ENCODE results near the gene ZNF792. TPM values are rescaled to one million over a fixed set of nuclear protein-coding genes. Genes with fewer than 3 reads are reported as not detected.
A peak's percentile ranks its signal among the peaks of the same experiment; 100 is the strongest.
"Not testable (repeated sequence)": the region's sequence is repeated elsewhere in the genome, so short reads cannot be mapped to it uniquely, and the experiment has no call there.

Gene ZNF792
- total RNA-seq, 1 donor from 2014 or later, result 10.4 TPM

DNA sequence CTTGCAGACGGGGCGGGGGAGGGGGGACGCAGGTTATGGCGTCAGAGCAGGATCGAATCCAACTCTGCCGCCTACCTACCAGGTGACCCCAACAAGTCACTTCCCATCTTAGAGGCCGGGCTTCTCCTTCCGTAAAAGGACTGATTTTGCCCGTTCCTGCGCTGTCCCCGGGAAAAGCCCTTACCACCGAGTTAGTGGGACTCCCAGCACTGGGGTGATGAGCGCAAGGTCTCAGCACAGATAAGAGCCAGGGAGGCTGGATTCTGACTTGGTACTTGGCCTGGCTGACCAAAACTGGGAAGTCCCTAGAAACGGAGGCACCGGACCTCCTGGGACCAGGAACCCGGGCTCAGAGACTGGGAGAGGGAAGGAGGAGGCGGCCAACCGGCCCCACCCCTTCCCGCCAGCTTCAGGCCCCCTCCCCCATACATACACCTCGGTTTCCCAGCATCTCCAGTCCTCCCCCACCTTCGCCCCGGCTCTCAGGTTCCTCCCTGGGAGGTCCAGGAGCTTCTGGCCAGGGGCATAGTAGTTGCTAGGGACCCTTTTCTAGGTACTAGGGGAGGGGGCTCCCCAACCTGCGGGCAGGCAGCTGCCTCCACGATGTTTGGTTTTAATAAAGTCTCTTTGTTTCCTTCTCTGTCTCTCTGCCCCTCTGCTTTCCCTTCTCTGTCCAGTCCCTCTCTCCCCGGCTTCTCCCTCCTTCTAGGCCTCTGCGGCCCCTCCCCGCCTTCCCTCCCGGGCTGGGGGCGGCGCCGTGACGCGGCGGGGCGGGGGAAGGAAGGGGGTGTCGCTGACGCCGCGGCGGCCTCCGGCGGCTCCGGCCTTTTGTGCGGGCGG lies 35.7 kb upstream of the ZNF792 start, which contains the start of gene GRAMD1A:
GRAMD1A (plus strand) TSS at position 826 of the 840 bp plus-strand sequence. CDS start 156 bp downstream, outside the sequence.
- DNase-seq (ENCODE audit: low spot score in 2 of 2), result peak; percentile 84 to 93
- TF ChIP-seq, protein P1, sequence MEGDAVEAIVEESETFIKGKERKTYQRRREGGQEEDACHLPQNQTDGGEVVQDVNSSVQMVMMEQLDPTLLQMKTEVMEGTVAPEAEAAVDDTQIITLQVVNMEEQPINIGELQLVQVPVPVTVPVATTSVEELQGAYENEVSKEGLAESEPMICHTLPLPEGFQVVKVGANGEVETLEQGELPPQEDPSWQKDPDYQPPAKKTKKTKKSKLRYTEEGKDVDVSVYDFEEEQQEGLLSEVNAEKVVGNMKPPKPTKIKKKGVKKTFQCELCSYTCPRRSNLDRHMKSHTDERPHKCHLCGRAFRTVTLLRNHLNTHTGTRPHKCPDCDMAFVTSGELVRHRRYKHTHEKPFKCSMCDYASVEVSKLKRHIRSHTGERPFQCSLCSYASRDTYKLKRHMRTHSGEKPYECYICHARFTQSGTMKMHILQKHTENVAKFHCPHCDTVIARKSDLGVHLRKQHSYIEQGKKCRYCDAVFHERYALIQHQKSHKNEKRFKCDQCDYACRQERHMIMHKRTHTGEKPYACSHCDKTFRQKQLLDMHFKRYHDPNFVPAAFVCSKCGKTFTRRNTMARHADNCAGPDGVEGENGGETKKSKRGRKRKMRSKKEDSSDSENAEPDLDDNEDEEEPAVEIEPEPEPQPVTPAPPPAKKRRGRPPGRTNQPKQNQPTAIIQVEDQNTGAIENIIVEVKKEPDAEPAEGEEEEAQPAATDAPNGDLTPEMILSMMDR (IDR thresholded peaks at IDR 0.05), result no peak
- Histone ChIP-seq H3K9me3 (no peaks in the 10 kb centered on the region), H3K4me1 (peaks cover 9 to 22% of the 10 kb centered on the region in 2 donors), H3K27me3 (no peaks in the 10 kb centered on the region), H3K27ac (peak within 1 kb of the TSS; percentile 95 to 100), H3K4me3 (peak within 1 kb of the TSS; percentile 94 to 99), H3K36me3 (peaks cover 0 to 5% of the 10 kb centered on the region in 2 donors)
- intact Hi-C loops (cut with DNase I), result loop anchor here (1.0 to 2.0 kb wide), 2 partner anchors 32 to 139 kb away; partner anchors contain the start of gene FXYD1

DNA sequence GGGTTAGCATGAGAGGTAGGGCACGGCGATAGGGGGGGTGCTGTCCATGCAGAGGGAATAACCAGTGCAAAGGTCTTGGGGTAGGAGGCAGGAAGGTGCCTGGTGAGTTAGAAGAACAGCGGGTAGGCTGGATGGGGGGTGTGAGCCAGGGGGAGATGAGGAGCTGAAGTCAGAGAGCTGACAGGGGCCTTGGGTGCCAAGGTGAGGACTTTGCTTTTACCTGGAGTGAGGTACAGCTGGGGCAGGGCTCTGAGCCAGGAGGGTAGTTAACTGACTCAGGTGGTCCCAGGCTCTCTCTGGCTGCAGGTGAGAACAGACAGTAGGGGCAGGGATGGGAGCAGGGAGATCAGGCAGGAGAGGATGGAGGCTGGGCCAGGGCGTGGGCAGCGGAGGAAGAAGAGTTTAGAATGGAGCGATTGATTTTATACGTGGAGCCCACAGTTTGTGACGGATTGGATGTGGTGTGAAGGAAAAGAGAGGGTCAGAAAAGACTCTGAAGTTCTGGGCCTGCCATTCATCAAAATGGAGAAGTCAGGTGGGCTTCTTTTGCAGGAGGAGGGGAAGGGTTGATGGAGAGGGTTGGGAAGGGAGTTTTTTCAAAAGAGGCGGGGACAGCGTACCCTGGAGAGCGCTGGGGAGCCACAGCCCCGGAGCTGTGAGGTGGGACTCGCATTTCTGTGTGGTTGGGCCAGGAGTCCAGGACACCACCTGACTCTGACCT lies 34.9 kb upstream of the ZNF792 start:
- Histone ChIP-seq H3K4me3 (peak overlapping the region; percentile 94 to 99), H3K4me1 (peaks cover 9 to 25% of the 10 kb centered on the region in 2 donors), H3K36me3 (peaks cover 0 to 5% of the 10 kb centered on the region in 2 donors), H3K27ac (peak overlapping the region; percentile 95 to 100), H3K9me3 (no peaks in the 10 kb centered on the region), H3K27me3 (no peaks in the 10 kb centered on the region)
- intact Hi-C loops (cut with DNase I), result loop anchor here (2.0 kb wide), 1 partner anchor 140 kb away; the partner anchor contains the start of gene FXYD1
- no peak for DNase-seq (ENCODE audit: low spot score in 2 of 2)
- TF ChIP-seq, protein P1 (IDR thresholded peaks at IDR 0.05), result no peak

DNA sequence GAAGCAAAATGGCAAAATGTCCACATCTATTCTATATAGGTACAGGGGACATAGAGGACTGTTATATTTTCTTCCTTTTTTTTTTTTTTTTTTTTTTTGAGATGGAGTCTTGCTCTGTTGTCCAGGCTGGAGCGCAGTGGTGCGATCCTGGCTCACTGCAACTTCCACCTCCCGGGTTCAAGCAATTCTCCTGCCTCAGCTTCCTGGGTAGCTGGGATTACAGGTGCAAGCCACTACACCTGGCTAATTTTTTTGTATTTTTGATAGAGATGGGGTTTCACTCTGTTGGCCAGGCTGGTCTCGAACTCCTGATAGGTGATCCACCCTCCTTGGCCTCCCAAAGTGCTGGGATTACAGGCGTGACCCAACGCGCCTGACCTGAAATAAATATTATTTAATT lies 34.2 kb upstream of the ZNF792 start:
- Histone ChIP-seq H3K4me1 (peaks cover 5 to 25% of the 10 kb centered on the region in 2 donors), H3K27ac (peak overlapping the region in 1 of 2 donors; percentile 100)
- intact Hi-C loops (cut with DNase I), result loop anchor here (2.0 kb wide), 1 partner anchor 141 kb away; the partner anchor contains the start of gene FXYD1
- not testable (repeated sequence) for H3K9me3 ChIP-seq; H3K27me3 ChIP-seq; H3K4me3 ChIP-seq; H3K36me3 ChIP-seq; DNase-seq (ENCODE audit: low spot score in 2 of 2)

DNA sequence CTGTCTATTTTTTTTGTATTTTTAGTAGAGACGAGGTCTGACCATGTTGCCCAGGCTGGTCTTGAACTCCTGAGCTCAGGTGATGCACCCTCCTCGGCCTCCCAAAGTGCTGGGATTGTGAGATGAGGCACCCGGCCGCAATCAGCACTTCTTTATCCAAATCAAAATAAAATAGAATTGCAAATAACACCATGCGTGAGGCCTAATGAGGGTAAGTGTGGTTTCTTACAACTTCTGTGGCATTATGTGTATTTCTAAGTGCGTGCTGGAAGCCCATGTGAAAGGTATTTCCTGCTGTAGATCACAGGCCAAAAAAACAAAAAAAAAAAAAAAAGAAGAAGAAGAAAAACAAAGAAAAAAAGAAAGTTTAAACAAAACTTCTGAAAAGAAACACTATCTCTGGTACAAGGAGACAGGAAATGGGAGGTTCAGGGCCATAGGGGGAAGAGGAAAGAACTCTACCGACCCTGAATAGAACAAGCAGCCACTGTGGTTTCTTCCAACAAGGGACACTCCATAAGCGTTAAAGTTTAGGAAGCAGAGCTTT lies 33.1 kb upstream of the ZNF792 start:
- Histone ChIP-seq H3K27ac (peak overlapping the region; percentile 32 to 45), H3K9me3 (no peaks in the 10 kb centered on the region), H3K36me3 (no peaks in the 10 kb centered on the region), H3K27me3 (no peaks in the 10 kb centered on the region), H3K4me1 (peaks cover 5 to 25% of the 10 kb centered on the region in 2 donors), H3K4me3 (no peak overlapping the region)
- no peak for DNase-seq (ENCODE audit: low spot score in 2 of 2)
- TF ChIP-seq, protein P1 (IDR thresholded peaks at IDR 0.05), result no peak
- intact Hi-C loops (cut with DNase I), result no loop called here

DNA sequence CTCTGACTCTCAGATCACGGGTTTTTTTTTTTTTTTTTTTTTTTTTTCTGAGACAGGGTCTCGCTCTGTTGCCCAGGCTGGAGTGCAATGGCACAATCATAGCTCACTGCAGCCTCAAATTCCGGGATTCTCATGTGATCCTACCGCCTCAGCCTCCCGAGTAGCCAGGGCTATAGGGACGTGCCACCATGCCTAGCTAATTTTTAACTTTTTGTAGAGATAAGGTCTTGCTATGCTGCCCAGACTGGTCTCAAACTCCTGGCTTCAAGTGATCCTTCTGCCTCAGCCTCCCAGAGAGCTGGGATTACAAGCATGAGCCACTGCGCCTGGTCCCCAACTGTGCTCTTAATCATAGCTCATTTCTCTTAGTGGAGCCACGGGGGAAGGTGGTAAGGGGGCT lies 31.5 kb upstream of the ZNF792 start:
- no peak for DNase-seq (ENCODE audit: low spot score in 2 of 2)
- peaks cover 5 to 18% of the 10 kb centered on the region in 2 donors for H3K4me1 ChIP-seq
- no peaks in the 10 kb centered on the region for H3K9me3 ChIP-seq
- no peaks in the 10 kb centered on the region for H3K36me3 ChIP-seq
- H3K27ac ChIP-seq, result no peak overlapping the region
- TF ChIP-seq, protein P1 (IDR thresholded peaks at IDR 0.05), result no peak
- intact Hi-C loops (cut with DNase I), result no loop called here
- no peak overlapping the region for H3K4me3 ChIP-seq
- H3K27me3 ChIP-seq, result no peaks in the 10 kb centered on the region
